Neural crest cell (in vitro differentiated cells): Measurements from ENCODE around the gene L3MBTL4. TPM values are rescaled to one million over a fixed set of nuclear protein-coding genes. Genes with fewer than 3 reads are reported as not detected.

Experiments used
- DNase-seq: peaks from one replicate; pipeline ENCODE4 v3.0.0; 2021; ENCODE audit warnings: low read depth, mixed read lengths, low spot score
- H3K27ac Mint-ChIP-seq: one replicate; pipeline ENCODE4 v1.8.0; 2021; ENCODE audit warnings: mild to moderate bottlenecking, mixed read lengths; ENCODE audit not compliant: unreplicated experiment
- H3K27me3 Mint-ChIP-seq: 2 replicates; pipeline ENCODE4 v1.8.0; 2021; ENCODE audit warnings: low read depth, mild to moderate bottlenecking, mixed read lengths
- H3K36me3 Mint-ChIP-seq: 2 replicates; pipeline ENCODE4 v1.8.0; 2021; ENCODE audit warnings: low read depth, mild to moderate bottlenecking, mixed read lengths
- H3K4me1 Mint-ChIP-seq: 2 replicates; pipeline ENCODE4 v1.8.0; 2021; ENCODE audit warnings: mixed read lengths
- H3K4me3 Mint-ChIP-seq: one replicate; pipeline ENCODE4 v1.8.0; 2021; ENCODE audit warnings: mild to moderate bottlenecking, mixed read lengths
- H3K9me3 Mint-ChIP-seq: 2 replicates; pipeline ENCODE4 v1.8.0; 2021; ENCODE audit warnings: mixed read lengths
- total RNA-seq: library from RNA; stranded (reverse); gene quantifications from 2 replicates; pipeline ENCODE4 v1.2.1, GENCODE V29; 2021
- TF ChIP-seq, protein P1 (sequence below): fragments of 200-600 bp; sonication (generic); conservative IDR thresholded peaks from 2 replicates; pipeline ENCODE4 v1.5.0; 2021; ENCODE audit warnings: antibody characterized with exemption, mild to moderate bottlenecking

L3MBTL4 gene
- total RNA-seq, 1 donor from 2014 or later, result 0.65 TPM

DNA sequence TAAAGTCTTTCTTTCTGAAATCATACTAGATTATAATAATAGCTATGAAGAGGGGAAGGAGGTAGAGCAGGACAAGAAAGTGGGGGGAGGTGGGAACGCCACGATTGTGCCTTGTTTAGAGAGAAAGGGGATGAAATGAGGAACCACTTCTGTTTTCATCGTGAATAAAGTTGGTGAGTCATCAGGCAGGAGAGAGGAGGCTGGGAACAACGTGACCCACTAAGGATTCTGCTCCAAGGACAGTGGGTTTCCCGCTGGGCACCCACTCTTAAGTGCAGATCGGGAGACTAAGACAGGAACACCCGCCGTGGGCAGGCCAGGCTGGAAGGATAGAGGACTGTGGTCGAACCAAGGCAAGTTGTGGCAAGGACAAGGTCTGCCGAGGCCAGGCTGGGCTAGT is 158.2 kb downstream of the L3MBTL4 start:
- Mint-ChIP-seq H3K4me3 (no peak overlapping the region), H3K9me3 (peaks cover 24% of the 10 kb centered on the region), H3K4me1 (peaks cover 28% of the 10 kb centered on the region), H3K27me3 (no peaks in the 10 kb centered on the region), H3K36me3 (peaks cover 16% of the 10 kb centered on the region), H3K27ac (peak overlapping the region; percentile 10)
- TF ChIP-seq, protein P1, sequence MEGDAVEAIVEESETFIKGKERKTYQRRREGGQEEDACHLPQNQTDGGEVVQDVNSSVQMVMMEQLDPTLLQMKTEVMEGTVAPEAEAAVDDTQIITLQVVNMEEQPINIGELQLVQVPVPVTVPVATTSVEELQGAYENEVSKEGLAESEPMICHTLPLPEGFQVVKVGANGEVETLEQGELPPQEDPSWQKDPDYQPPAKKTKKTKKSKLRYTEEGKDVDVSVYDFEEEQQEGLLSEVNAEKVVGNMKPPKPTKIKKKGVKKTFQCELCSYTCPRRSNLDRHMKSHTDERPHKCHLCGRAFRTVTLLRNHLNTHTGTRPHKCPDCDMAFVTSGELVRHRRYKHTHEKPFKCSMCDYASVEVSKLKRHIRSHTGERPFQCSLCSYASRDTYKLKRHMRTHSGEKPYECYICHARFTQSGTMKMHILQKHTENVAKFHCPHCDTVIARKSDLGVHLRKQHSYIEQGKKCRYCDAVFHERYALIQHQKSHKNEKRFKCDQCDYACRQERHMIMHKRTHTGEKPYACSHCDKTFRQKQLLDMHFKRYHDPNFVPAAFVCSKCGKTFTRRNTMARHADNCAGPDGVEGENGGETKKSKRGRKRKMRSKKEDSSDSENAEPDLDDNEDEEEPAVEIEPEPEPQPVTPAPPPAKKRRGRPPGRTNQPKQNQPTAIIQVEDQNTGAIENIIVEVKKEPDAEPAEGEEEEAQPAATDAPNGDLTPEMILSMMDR, result no peak
- DNase-seq, result no peak

GRCh38 chr18:6255886-6256285 is 158.8 kb downstream of the L3MBTL4 start:
- H3K27ac Mint-ChIP-seq, result no peak overlapping the region
- peaks cover 13% of the 10 kb centered on the region for H3K36me3 Mint-ChIP-seq
- H3K27me3 Mint-ChIP-seq, result no peaks in the 10 kb centered on the region
- no peak for DNase-seq
- TF ChIP-seq, protein P1, result no peak
- peaks cover 22% of the 10 kb centered on the region for H3K9me3 Mint-ChIP-seq
- no peak overlapping the region for H3K4me3 Mint-ChIP-seq
- peaks cover 28% of the 10 kb centered on the region for H3K4me1 Mint-ChIP-seq

DNA sequence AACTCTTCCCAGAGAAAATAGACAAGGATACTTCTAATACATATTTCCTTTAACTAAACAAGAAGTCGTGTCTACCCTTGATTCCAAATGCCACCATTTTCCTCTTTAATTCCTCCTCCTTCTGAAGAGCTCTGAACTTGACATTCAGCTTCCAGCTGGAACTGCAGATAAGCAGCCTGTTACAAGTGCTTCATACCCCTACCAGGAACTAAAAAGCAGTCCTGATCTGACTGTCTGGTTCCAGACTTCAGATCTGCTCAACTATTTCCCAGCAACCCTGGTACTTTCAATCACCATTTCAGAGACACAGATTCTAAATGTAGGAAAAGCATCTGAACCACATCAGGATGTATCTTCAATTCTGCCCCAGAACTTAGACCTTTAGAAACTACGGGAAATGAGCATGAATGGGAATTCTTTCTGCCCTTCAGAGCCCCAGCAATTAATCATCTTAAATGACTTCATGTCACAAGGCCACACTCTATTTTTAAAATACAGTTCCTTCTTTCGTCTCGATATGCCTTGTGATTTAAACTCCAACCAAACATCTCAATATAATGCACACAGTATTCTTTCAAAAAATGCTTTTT is 159.5 kb downstream of the L3MBTL4 start:
- H3K27ac Mint-ChIP-seq, result peak overlapping the region; percentile 48

DNA sequence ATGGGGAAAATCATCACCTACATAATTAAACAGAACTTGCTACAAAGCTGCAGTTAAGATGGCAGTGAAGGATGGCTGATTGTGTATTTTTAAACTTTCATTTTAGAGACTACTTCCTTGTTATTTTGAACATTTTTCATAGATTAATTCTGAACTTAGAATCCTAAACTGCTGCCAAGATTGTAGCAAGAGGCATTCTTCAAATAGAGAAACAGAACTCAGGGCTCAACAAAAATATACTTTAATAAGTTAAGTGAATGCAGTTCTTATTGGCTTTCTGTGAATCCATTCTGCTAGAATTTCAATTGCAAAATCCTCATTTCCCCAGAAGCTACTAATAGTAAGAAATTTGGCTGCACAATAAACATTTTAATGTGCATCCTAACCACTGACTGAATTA is 160.3 kb downstream of the L3MBTL4 start:
- Mint-ChIP-seq H3K4me3 (peak overlapping the region; percentile 18), H3K27me3 (no peaks in the 10 kb centered on the region), H3K36me3 (peaks cover 13% of the 10 kb centered on the region), H3K9me3 (peaks cover 14% of the 10 kb centered on the region), H3K27ac (no peak overlapping the region), H3K4me1 (peaks cover 28% of the 10 kb centered on the region)
- TF ChIP-seq, protein P1, result no peak
- DNase-seq, result no peak

More for the DNA sequence above, 159.5 kb downstream of the L3MBTL4 start:
- DNase-seq, result no peak
- H3K4me3 Mint-ChIP-seq, result peak overlapping the region; percentile 18
- H3K36me3 Mint-ChIP-seq, result peaks cover 13% of the 10 kb centered on the region
- no peaks in the 10 kb centered on the region for H3K27me3 Mint-ChIP-seq
- H3K9me3 Mint-ChIP-seq, result peaks cover 19% of the 10 kb centered on the region
- TF ChIP-seq, protein P1, result no peak
- H3K4me1 Mint-ChIP-seq, result peaks cover 28% of the 10 kb centered on the region

- no peaks in the 10 kb centered on the region for H3K36me3 Mint-ChIP-seq
- no peak for DNase-seq
- no peaks in the 10 kb centered on the region for H3K27me3 Mint-ChIP-seq
- no peaks in the 10 kb centered on the region for H3K9me3 Mint-ChIP-seq
- no peak overlapping the region for H3K4me3 Mint-ChIP-seq
- TF ChIP-seq, protein P1, result no peak
- no peak overlapping the region for H3K27ac Mint-ChIP-seq
- peaks cover 16% of the 10 kb centered on the region for H3K4me1 Mint-ChIP-seq
Observed at GRCh38 chr18:6251084-6251483, 163.6 kb downstream of the L3MBTL4 start.
